Small intestine (tissue), 7 donors: Measurements from ENCODE around the gene SH3GL1. TPM values are rescaled to one million over a fixed set of nuclear protein-coding genes. Genes with fewer than 3 reads are reported as not detected.

Experiments
- DNase-seq, 2 donors: peaks; one replicate each; pipeline versions ENCODE4 v3.0.0 to v3.0.0-alpha.2; 2013
- FAIRE-seq: peaks from 2 replicates; lab custom pipeline; 2012; peaks lifted over from hg19 to GRCh38; lab: Jason Lieb, UNC
- H3K27ac ChIP-seq, 3 donors: one replicate each; pipeline ENCODE4 v1.5.1; 2013; ENCODE audit warnings: low read length in 2 of 3, mild to moderate bottlenecking in 2 of 3, control low read depth in 1 of 3, inconsistent platforms in 1 of 3, low read depth in 1 of 3, moderate library complexity in 1 of 3
- H3K27me3 ChIP-seq, 3 donors: one replicate each; pipeline ENCODE4 v1.6.1; 2013; ENCODE audit warnings: low read length in 3 of 3, inconsistent platforms in 1 of 3; ENCODE audit not compliant: control insufficient read depth in 3 of 3, insufficient read depth in 3 of 3
- H3K36me3 ChIP-seq, 3 donors: one replicate each; pipeline ENCODE4 v1.6.1; 2013; ENCODE audit warnings: low read length in 3 of 3, inconsistent platforms in 1 of 3, low read depth in 1 of 3, mild to moderate bottlenecking in 1 of 3, moderate library complexity in 1 of 3; ENCODE audit not compliant: control insufficient read depth in 3 of 3, insufficient read depth in 2 of 3
- H3K4me1 ChIP-seq, 3 donors: one replicate each; pipeline ENCODE4 v1.6.1; 2013; ENCODE audit warnings: low read length in 2 of 3, inconsistent platforms in 1 of 3, low read depth in 1 of 3, mild to moderate bottlenecking in 1 of 3, moderate library complexity in 1 of 3; ENCODE audit not compliant: control insufficient read depth in 3 of 3, insufficient read depth in 2 of 3
- H3K4me3 ChIP-seq, 3 donors: one replicate each; pipeline ENCODE4 v1.5.1; 2013; ENCODE audit warnings: low read length in 3 of 3, control low read depth in 1 of 3, inconsistent platforms in 1 of 3, low read depth in 1 of 3, mild to moderate bottlenecking in 1 of 3, moderate library complexity in 1 of 3
- H3K9me3 ChIP-seq, 2 donors: one replicate each; pipeline ENCODE4 v1.6.1; 2013; ENCODE audit warnings: low read depth in 1 of 2, low read length in 1 of 2; ENCODE audit not compliant: control insufficient read depth in 2 of 2, insufficient read depth in 1 of 2
- WGBS, 3 donors: extraction: QIAGEN DNeasy Blood & Tissue Kit; methylation state at CpG; one replicate each; pipeline ENCODE4 v1.1.7; 2013; 5-methylcytosine and 5-hydroxymethylcytosine counted together
- polyA plus RNA-seq, 4 donors: library from polyadenylated mRNA; stranded (reverse) in 3 of 4; unstranded in 1 of 4; fragments of 200-250 nt in 3 of 4; fragments of 120-200 nt in 1 of 4; gene quantifications; one replicate each; pipeline versions ENCODE4 v1.2.1 to v1.2.3, GENCODE V29; 2013
- donor health status: healthy with polysubstance abuse.
- donor health status: control.
- donor health status: control.
- donor health status: Bipolar disorder and iron deficiency.
- donor health status: healthy.

Gene SH3GL1
- polyA plus RNA-seq, 4 donors, result 64.9 to 132 (median 104) TPM

DNA sequence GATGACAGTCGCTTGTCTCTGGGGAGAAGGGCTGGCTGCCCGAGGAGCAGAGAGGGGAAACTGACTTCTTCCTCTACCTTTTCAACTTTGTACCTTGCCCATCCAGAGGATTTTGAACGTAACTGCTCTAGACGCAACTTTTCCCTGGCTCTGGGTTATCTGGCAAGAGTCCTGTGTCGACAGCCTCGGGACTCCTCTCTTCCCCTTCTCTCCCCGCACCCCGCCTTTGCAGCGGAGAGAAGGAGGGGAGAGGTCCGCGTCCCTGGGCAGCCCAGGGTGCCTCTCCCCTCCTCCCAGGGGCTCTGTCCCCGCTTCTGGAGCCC lies 574 bp downstream of the SH3GL1 start:
- Histone ChIP-seq H3K27ac (peak overlapping the region; percentile 86 to 96 (median 90)), H3K36me3 (peaks cover 0 to 38% (median 0%) of the 10 kb centered on the region in 3 donors), H3K4me1 (peaks cover 0 to 44% (median 2%) of the 10 kb centered on the region in 3 donors), H3K27me3 (no peaks in the 10 kb centered on the region), H3K4me3 (peak overlapping the region; percentile 84 to 89 (median 87)), H3K9me3 (no peaks in the 10 kb centered on the region)
- FAIRE-seq (no peak), DNase-seq (peak; percentile 77 to 83)
- 0% methylated on average over 6 to 12 of the region's 12 CpGs for WGBS, 3 donors

DNA sequence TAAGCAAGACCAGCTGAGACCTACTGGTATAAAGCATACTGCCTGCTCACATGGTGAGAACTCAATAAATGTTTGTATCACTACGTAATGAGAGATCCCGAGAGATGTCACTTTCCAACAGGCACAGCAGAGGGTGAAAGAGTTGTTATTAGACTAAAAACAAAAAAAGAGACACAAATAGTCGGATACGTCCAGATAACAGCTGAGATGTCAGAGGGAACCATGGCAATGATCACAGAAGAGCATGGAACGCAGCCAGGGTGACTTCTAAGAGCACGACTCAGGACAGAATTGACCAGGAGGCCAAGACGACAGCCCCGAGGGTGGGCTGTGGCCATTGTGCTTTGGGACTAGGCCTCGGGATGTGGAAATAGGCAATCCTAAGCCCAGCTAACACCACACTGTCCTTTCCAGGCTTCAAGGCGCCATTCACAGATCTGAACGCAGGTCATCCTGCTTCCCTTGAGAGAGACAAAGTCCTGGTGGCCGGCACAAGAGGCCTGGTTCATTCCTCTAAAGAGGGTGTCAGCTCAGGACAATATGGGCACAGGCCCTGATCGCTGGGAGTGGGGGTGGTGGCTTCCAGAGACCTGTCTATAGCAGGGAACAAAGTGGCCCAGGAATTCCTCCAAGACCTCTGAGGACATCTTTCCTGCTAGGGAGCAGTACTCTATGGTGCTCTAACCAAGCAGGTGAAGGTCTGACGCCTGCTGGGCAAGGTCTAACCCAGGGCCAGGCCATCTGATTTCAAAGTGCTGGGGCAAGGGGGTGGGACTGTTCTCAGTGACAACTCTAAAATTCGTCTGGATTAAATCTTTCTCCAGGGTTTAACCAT lies 3.2 kb downstream of the SH3GL1 start:
- DNase-seq, result peak in 1 of 2 donors; percentile 27
- WGBS, 3 donors, result 75 to 77% (median 77%) methylated on average over 15 of the region's 15 CpGs
- no peak overlapping the region for H3K4me3 ChIP-seq
- no peaks in the 10 kb centered on the region for H3K27me3 ChIP-seq
- FAIRE-seq, result no peak
- H3K36me3 ChIP-seq, result peaks cover 0 to 49% (median 0%) of the 10 kb centered on the region in 3 donors
- peak overlapping the region in 1 of 3 donors; percentile 34 for H3K27ac ChIP-seq
- no peaks in the 10 kb centered on the region for H3K9me3 ChIP-seq
- peaks cover 0 to 64% (median 2%) of the 10 kb centered on the region in 3 donors for H3K4me1 ChIP-seq

GRCh38 chr19:4393947-4394590 lies 6.3 kb downstream of the SH3GL1 start:
- 70 to 94% (median 85%) methylated on average over 8 of the region's 8 CpGs for WGBS, 3 donors
- Histone ChIP-seq H3K27me3 (no peaks in the 10 kb centered on the region), H3K9me3 (no peaks in the 10 kb centered on the region), H3K4me3 (no peak overlapping the region), H3K27ac (peak overlapping the region in 1 of 3 donors; percentile 94), H3K4me1 (peaks cover 0 to 86% (median 16%) of the 10 kb centered on the region in 3 donors), H3K36me3 (peaks cover 0 to 68% (median 0%) of the 10 kb centered on the region in 3 donors)
- FAIRE-seq (no peak), DNase-seq (no peak)

DNA sequence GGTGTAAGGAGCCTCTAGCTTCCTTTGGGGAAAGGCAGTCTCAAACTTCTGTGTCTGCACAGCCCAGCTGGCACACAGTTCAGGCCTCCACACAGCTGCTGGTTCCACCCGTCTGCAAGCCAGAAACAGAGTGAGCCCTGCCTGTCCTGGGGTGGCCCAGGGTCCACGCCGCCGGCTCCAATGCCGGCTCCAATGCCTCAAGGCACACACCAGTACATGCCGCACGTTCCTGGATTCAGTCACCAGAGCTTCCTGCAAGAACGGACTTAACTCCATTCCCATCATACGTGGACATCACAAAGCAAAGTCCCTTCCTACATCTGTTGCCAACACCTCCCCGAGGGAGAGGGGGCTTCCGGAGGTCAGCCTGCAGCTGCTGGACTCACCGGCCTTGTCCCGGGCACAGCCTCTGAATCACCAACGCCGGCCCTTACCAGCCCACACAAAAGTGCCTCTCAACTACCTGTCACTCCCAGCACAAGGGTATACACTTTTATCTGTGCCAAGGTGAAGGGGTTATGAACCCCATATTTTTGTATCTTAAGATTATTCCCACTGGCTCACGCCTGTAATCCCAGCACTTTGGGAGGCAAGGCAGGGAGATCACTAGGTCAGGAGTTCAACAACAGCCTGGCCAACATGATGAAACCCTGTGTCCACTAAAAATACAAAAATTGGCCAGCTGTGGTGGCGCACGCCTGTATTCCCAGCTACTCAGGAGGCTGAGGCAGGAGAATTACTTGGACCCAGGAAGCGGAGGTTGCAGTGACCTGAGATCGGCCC lies 8.5 kb downstream of the SH3GL1 start:
- H3K27me3 ChIP-seq, result no peaks in the 10 kb centered on the region
- H3K4me1 ChIP-seq, result peaks cover 0 to 78% (median 16%) of the 10 kb centered on the region in 3 donors

DNA sequence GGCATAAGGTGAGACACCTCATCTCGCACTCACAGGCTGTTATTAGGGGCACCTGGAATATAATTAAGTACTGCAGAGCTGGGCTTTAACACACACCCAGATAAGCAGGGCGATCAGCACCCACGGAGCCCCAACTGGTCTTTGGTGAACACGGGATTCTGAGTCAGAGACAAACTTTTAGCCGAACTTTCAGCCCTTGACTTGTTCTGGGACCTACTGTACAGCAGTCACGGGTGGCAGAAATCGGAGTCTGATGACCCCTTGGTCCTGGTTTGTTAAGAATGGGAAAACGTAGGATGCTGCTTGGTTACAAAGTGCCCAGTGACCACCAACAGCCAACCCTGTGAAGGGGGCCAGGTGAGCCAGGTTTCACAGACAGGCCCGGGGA lies 9.0 kb downstream of the SH3GL1 start:
- H3K27me3 ChIP-seq, result no peaks in the 10 kb centered on the region
- peaks cover 0 to 68% (median 0%) of the 10 kb centered on the region in 3 donors for H3K36me3 ChIP-seq
- 20 to 50% (median 33%) methylated on average over 9 of the region's 9 CpGs for WGBS, 3 donors
- H3K4me1 ChIP-seq, result peaks cover 0 to 73% (median 16%) of the 10 kb centered on the region in 3 donors
- DNase-seq (peak; percentile 78 to 89), FAIRE-seq (no peak)
- peak overlapping the region in 1 of 3 donors; percentile 19 for H3K4me3 ChIP-seq
- H3K27ac ChIP-seq, result peak overlapping the region; percentile 60 to 94 (median 94)
- no peaks in the 10 kb centered on the region for H3K9me3 ChIP-seq

More for the DNA sequence above, 8.5 kb downstream of the SH3GL1 start:
- peaks cover 0 to 68% (median 0%) of the 10 kb centered on the region in 3 donors for H3K36me3 ChIP-seq
- DNase-seq, result peak; percentile 57 to 70
- FAIRE-seq, result no peak
- H3K4me3 ChIP-seq, result peak overlapping the region in 2 of 3 donors; percentile 0 to 19
- H3K9me3 ChIP-seq, result no peaks in the 10 kb centered on the region
- peak overlapping the region; percentile 60 to 94 (median 94) for H3K27ac ChIP-seq
- WGBS, 3 donors, result 39 to 50% (median 47%) methylated on average over 20 of the region's 20 CpGs

GRCh38 chr19:4390567-4391305 lies 9.6 kb downstream of the SH3GL1 start:
- 17 to 34% (median 25%) methylated on average over 21 of the region's 21 CpGs for WGBS, 3 donors
- peaks cover 0 to 68% (median 0%) of the 10 kb centered on the region in 3 donors for H3K36me3 ChIP-seq
- peak overlapping the region; percentile 60 to 94 (median 94) for H3K27ac ChIP-seq
- peak; percentile 92 to 93 for DNase-seq
- peaks cover 0 to 78% (median 16%) of the 10 kb centered on the region in 3 donors for H3K4me1 ChIP-seq
- peak overlapping the region in 1 of 3 donors; percentile 17 for H3K4me3 ChIP-seq
- no peaks in the 10 kb centered on the region for H3K27me3 ChIP-seq
- FAIRE-seq, result no peak
- H3K9me3 ChIP-seq, result no peaks in the 10 kb centered on the region

GRCh38 chr19:4390017-4390566 lies 10.3 kb downstream of the SH3GL1 start:
- DNase-seq (no peak), FAIRE-seq (no peak)
- peak overlapping the region; percentile 60 to 94 (median 94) for H3K27ac ChIP-seq
- no peaks in the 10 kb centered on the region for H3K9me3 ChIP-seq
- H3K36me3 ChIP-seq, result peaks cover 0 to 70% (median 0%) of the 10 kb centered on the region in 3 donors
- no peaks in the 10 kb centered on the region for H3K27me3 ChIP-seq
- WGBS, 3 donors, result 48 to 56% (median 48%) methylated on average over 12 of the region's 12 CpGs
- H3K4me1 ChIP-seq, result peaks cover 0 to 83% (median 15%) of the 10 kb centered on the region in 3 donors
- H3K4me3 ChIP-seq, result peak overlapping the region in 1 of 3 donors; percentile 17
